ENCODE data around the gene GMCL2.

GMCL2 gene

GRCh38 chr5:178187014-178187413 lies at the start of gene GMCL2:
Gene GMCL2, minus strand, starts transcription at chr5:178187371. Its CDS starts 72 bp downstream, at chr5:178187299.
- no peak for TF ChIP-seq CTCF (conservative IDR thresholded peaks at IDR 0.05; ENCODE audit: low read depth, low read length)
- no peak for DNase-seq (ENCODE audit: low read depth)
- H3K4me3 ChIP-seq (ENCODE audit: low read depth, low read length): no peak within 1 kb of the TSS

GRCh38 chr5:178236679-178237078 lies 49.5 kb upstream of the GMCL2 start:
- no peak overlapping the region for H3K4me3 ChIP-seq (ENCODE audit: low read depth, low read length)
- no peak for DNase-seq (ENCODE audit: low read depth)
- no peak for TF ChIP-seq CTCF (conservative IDR thresholded peaks at IDR 0.05; ENCODE audit: low read depth, low read length)

- DNase-seq (ENCODE audit: low read depth): no peak
- no peak overlapping the region for H3K4me3 ChIP-seq (ENCODE audit: low read depth, low read length)
- TF ChIP-seq CTCF (conservative IDR thresholded peaks at IDR 0.05; ENCODE audit: low read depth, low read length): no peak
Observed at GRCh38 chr5:178236126-178236525, 49.0 kb upstream of the GMCL2 start.

GRCh38 chr5:178235588-178235974 lies 48.4 kb upstream of the GMCL2 start:
- no peak for TF ChIP-seq CTCF (conservative IDR thresholded peaks at IDR 0.05; ENCODE audit: low read depth, low read length)
- DNase-seq (ENCODE audit: low read depth): no peak
- H3K4me3 ChIP-seq (ENCODE audit: low read depth, low read length): no peak overlapping the region

- peak; percentile 76 for DNase-seq (ENCODE audit: low read depth)
- no peak overlapping the region for H3K4me3 ChIP-seq (ENCODE audit: low read depth, low read length)
- TF ChIP-seq CTCF (conservative IDR thresholded peaks at IDR 0.05; ENCODE audit: low read depth, low read length): peak; percentile 88
Observed at GRCh38 chr5:178234750-178235587, 47.8 kb upstream of the GMCL2 start.

GRCh38 chr5:178234121-178234749 lies 47.1 kb upstream of the GMCL2 start:
- H3K4me3 ChIP-seq (ENCODE audit: low read depth, low read length): no peak overlapping the region
- TF ChIP-seq CTCF (conservative IDR thresholded peaks at IDR 0.05; ENCODE audit: low read depth, low read length): no peak
- no peak for DNase-seq (ENCODE audit: low read depth)
